GM12878 (cell line): ENCODE measurements around the gene FASTK. TPM values are rescaled to one million over a fixed set of nuclear protein-coding genes. Genes with fewer than 3 reads are reported as not detected.

Source experiments
- ATAC-seq: fragments of 200-7000 bp; cut with Tn5 transposase; 3 replicates; pipeline ENCODE4 v1.9.1; 2020; ENCODE audit warnings: mild to moderate bottlenecking, moderate library complexity
- BruUV-seq: library from RNA; stranded (reverse); fragments of 400-500 nt; replicated peaks from 2 replicates; lab custom pipeline; 2021; lab: Mats Ljungman, UMichigan
- CTCF ChIA-PET: fragments of 300-600 bp; sonication (Branson Sonifier 250); formaldehyde crosslinking; extraction: SDS; loops from one replicate; lab custom pipeline; 2021; ENCODE audit warnings: inconsistent platforms; lab: Yijun Ruan, JAX
- POLR2A ChIA-PET: fragments of 350-600 bp; formaldehyde crosslinking; extraction: SDS; loops from one replicate; lab custom pipeline; 2021; ENCODE audit warnings: inconsistent platforms; lab: Charles Lee
- RAD21 ChIA-PET: fragments of 300-600 bp; sonication (Branson Sonifier 250); formaldehyde crosslinking; loops from one replicate; lab custom pipeline; 2023; ENCODE audit warnings: antibody characterized with exemption; ENCODE audit not compliant: unreplicated experiment; lab: Charles Lee
- SMC1A ChIA-PET: fragments of 300-600 bp; sonication (Branson Sonifier 250); formaldehyde crosslinking; loops from one replicate; lab custom pipeline; 2023; ENCODE audit not compliant: unreplicated experiment, uncharacterized antibody; lab: Charles Lee
- DNase-seq: peaks from one replicate; pipeline ENCODE4 v3.0.0-alpha.2; 2011; ENCODE audit warnings: low read depth, low spot score
- FAIRE-seq: peaks from 3 replicates; lab custom pipeline; 2011; peaks lifted over from hg19 to GRCh38; lab: Jason Lieb, UNC
- H2AFZ ChIP-seq: 2 replicates; pipeline ENCODE4 v1.6.0; 2011; ENCODE audit warnings: low read depth, low read length, control low read depth; ENCODE audit not compliant: control insufficient read depth
- H3K27ac ChIP-seq: 2 replicates; pipeline ENCODE4 v1.5.1; 2011; ENCODE audit warnings: control low read depth; ENCODE audit not compliant: control insufficient read depth, insufficient read depth
- H3K27me3 ChIP-seq, 2 experiments: replicated peaks in 1 of 2; 2 replicates each; pipeline versions ENCODE4 v1.6.0 to v1.6.1; 2011; ENCODE audit warnings: low read length in 1 of 2; ENCODE audit not compliant: control insufficient read depth in 2 of 2, insufficient read depth in 2 of 2
- H3K36me3 ChIP-seq, 2 experiments: 2 replicates each; pipeline ENCODE4 v1.5.1; 2011; ENCODE audit warnings: low read length in 1 of 2; ENCODE audit not compliant: control insufficient read depth in 2 of 2, insufficient read depth in 2 of 2
- H3K4me1 ChIP-seq: 2 replicates; pipeline ENCODE4 v1.6.1; 2011; ENCODE audit warnings: mild to moderate bottlenecking, low read length, moderate library complexity, mixed read lengths; ENCODE audit not compliant: control insufficient read depth, insufficient read depth
- H3K4me2 ChIP-seq: 2 replicates; pipeline ENCODE4 v1.6.0; 2011; ENCODE audit warnings: control low read depth; ENCODE audit not compliant: control insufficient read depth, insufficient read depth
- H3K4me3 ChIP-seq: fragments of 200-600 bp; sonication (generic); 2 replicates; pipeline ENCODE4 v1.5.1; 2016
- H3K79me2 ChIP-seq: 2 replicates; pipeline ENCODE4 v1.6.0; 2011; ENCODE audit warnings: low read length; ENCODE audit not compliant: control insufficient read depth, insufficient read depth
- H3K9ac ChIP-seq: 2 replicates; pipeline ENCODE4 v1.8.0; 2011; ENCODE audit warnings: low read length, control low read depth, mixed read lengths; ENCODE audit not compliant: control insufficient read depth, insufficient read depth
- H3K9me3 ChIP-seq: replicated peaks from 3 replicates; pipeline ENCODE4 v1.5.1; 2011; ENCODE audit warnings: mild to moderate bottlenecking, low read length; ENCODE audit not compliant: control insufficient read depth, insufficient read depth
- H4K20me1 ChIP-seq: 2 replicates; pipeline ENCODE4 v1.6.0; 2011; ENCODE audit not compliant: control insufficient read depth, insufficient read depth
- ASH2L ChIP-seq: fragments of 300-600, 200-600 bp; sonication (generic); IDR thresholded peaks from 2 replicates; pipeline ENCODE4 v1.6.1; 2017; ENCODE audit warnings: low read depth, mild to moderate bottlenecking, borderline replicate concordance
- BHLHE40 ChIP-seq, 2 experiments: fragments of 450-650 bp in 1 of 2; IDR thresholded peaks; 2 replicates each; pipeline ENCODE4 v1.6.1; 2011 to 2017; ENCODE audit warnings: low read depth in 2 of 2, borderline replicate concordance in 1 of 2, improper control_type of control experiment in 1 of 2, low read length in 1 of 2, mild to moderate bottlenecking in 1 of 2
- EP300 ChIP-seq, 2 experiments: fragments of 150-350 bp in 1 of 2; IDR thresholded peaks; 2 replicates each; pipeline ENCODE4 v1.6.1; 2011 to 2012; ENCODE audit warnings: low read depth in 2 of 2, low read length in 2 of 2, borderline replicate concordance in 1 of 2, improper control_type of control experiment in 1 of 2, inconsistent platforms in 1 of 2; ENCODE audit not compliant: control insufficient read depth in 1 of 2
- ETV6 ChIP-seq, 2 experiments: fragments of 450-650 bp in 1 of 2; IDR thresholded peaks in 1 of 2; conservative IDR thresholded peaks in 1 of 2; 2 replicates each; pipeline ENCODE4 v1.6.1; 2014; ENCODE audit warnings: antibody characterized with exemption in 1 of 2, borderline replicate concordance in 1 of 2, low read depth in 1 of 2, mild to moderate bottlenecking in 1 of 2, moderate library complexity in 1 of 2
- FOXM1 ChIP-seq: IDR thresholded peaks from 2 replicates; pipeline ENCODE4 v1.6.1; 2012; ENCODE audit warnings: low read depth, mild to moderate bottlenecking, inconsistent platforms, low read length, moderate library complexity
- HCFC1 ChIP-seq: fragments of 150-350 bp; IDR thresholded peaks from 2 replicates; pipeline ENCODE4 v1.6.1; 2014; ENCODE audit warnings: low read length
- JUNB ChIP-seq: IDR thresholded peaks from 2 replicates; pipeline ENCODE4 v1.6.1; 2016; ENCODE audit warnings: antibody characterized with exemption, mild to moderate bottlenecking
- KDM1A ChIP-seq: fragments of 200-600 bp; sonication (generic); IDR thresholded peaks from 2 replicates; pipeline ENCODE4 v1.6.1; 2016; ENCODE audit warnings: borderline replicate concordance
- MTA2 ChIP-seq: fragments of 450-650 bp; IDR thresholded peaks from 2 replicates; pipeline ENCODE4 v1.6.1; 2016; ENCODE audit warnings: low read depth, mild to moderate bottlenecking, moderate library complexity
- RELB ChIP-seq: fragments of 450-650 bp; IDR thresholded peaks from 2 replicates; pipeline ENCODE4 v1.6.1; 2017; ENCODE audit warnings: low read depth, mild to moderate bottlenecking, moderate library complexity
- SMC3 ChIP-seq: IDR thresholded peaks from 2 replicates; pipeline ENCODE4 v1.6.1; 2011; ENCODE audit warnings: low read length, improper control_type of control experiment, borderline replicate concordance
- SP1 ChIP-seq: IDR thresholded peaks from one replicate; pipeline ENCODE4 v1.6.1; 2011; ENCODE audit warnings: low read depth, low read length
- TCF3 ChIP-seq: IDR thresholded peaks from 2 replicates; pipeline ENCODE4 v1.6.1; 2012; ENCODE audit warnings: low read depth, mild to moderate bottlenecking, low read length, borderline replicate concordance; ENCODE audit not compliant: insufficient read depth
- USF2 ChIP-seq: IDR thresholded peaks from 2 replicates; pipeline ENCODE4 v1.6.1; 2011; ENCODE audit warnings: low read depth, low read length, improper control_type of control experiment, borderline replicate concordance
- WGBS: methylation state at CpG from one replicate; pipeline ENCODE4 v1.1.6; 2016; ENCODE audit warnings: low lambda C conversion rate; ENCODE audit not compliant: insufficient replicate concordance, insufficient coverage; ENCODE audit errors: missing lambda C conversion rate; 5-methylcytosine and 5-hydroxymethylcytosine counted together
- in situ Hi-C: fragments of 300-500 bp; cut with MboI; formaldehyde crosslinking; loops from 9 replicates; pipeline ENCODE4 v1.14.3; 2018; ENCODE audit warnings: mixed read lengths
- intact Hi-C: fragments of 100-400 bp; cut with micrococcal nuclease; formaldehyde crosslinking; loops from one replicate; pipeline ENCODE4 v1.14.2; 2022; ENCODE audit not compliant: unreplicated experiment
- polyA plus RNA-seq, 11 experiments: library from polyadenylated mRNA; depleted of rRNA in 4 of 11; unstranded in 6 of 11; stranded (reverse) in 5 of 11; fragments of >200 nt; fragmentation: Nextera tagmentation in 4 of 11; fragmentation: Illumina TruSeq in 1 of 11; extraction: Ambion mirVana in 4 of 11; extraction: Trizol in 1 of 11; gene quantifications; 1 replicate in 1 of 11; 2 replicates in 10 of 11; pipeline versions ENCODE4 v1.2.1 to v1.2.3, GENCODE V29; 2011 to 2016; ENCODE audit warnings: inconsistent platforms in 2 of 11, missing spikeins in 2 of 11, low read depth in 1 of 11
- total RNA-seq, 4 experiments: library from RNA; depleted of rRNA in 3 of 4; stranded (reverse); fragments of >200 nt in 3 of 4; fragmentation: Illumina TruSeq in 1 of 4; extraction: Trizol in 1 of 4; gene quantifications; 2 replicates each; pipeline versions ENCODE4 v1.2.1 to v1.2.3, GENCODE V29; 2013 to 2021

The FASTK gene
- total and polyA plus RNA-seq, 10 of the 15 experiments (the other 5 are each of a cell fraction or from before 2014, with no cell fraction given) = 0.19 to 102 (median 54.5) TPM

GRCh38 chr7:151066273-151066974 is 14.2 kb downstream of the FASTK start:
- Histone ChIP-seq H3K36me3 (peaks cover 11 to 23% of the 10 kb centered on the region in 2 experiments; a peak in 3 of 4 replicates), H2AFZ (no peak overlapping the region), H3K4me1 (no peaks in the 10 kb centered on the region), H3K9me3 (no peaks in the 10 kb centered on the region), H3K4me3 (no peak overlapping the region), H3K9ac (no peak overlapping the region), H3K27ac (no peak overlapping the region), H3K4me2 (no peak overlapping the region), H3K27me3 (no peaks in the 10 kb centered on the region), H3K79me2 (peaks cover 4% of the 10 kb centered on the region), H4K20me1 (no peaks in the 10 kb centered on the region)
- no peak for ATAC-seq
- intact Hi-C loops = no loop called here
- CTCF ChIA-PET = no interaction called here
- RAD21 ChIA-PET = no interaction called here
- in situ Hi-C loops = no loop called here
- 99% methylated on average over 29 of the region's 39 CpGs for WGBS
- BruUV-seq = no TSS peak
- no peak for FAIRE-seq
- SMC1A ChIA-PET = no interaction called here
- no peak for DNase-seq
- TF ChIP-seq HCFC1 = no peak
- POLR2A ChIA-PET = interaction anchor here (0.6 kb wide), 1 partner anchor 32 kb away, joined by 3 read pairs; no protein-coding TSS in a partner anchor

- no peaks in the 10 kb centered on the region for H3K27me3 ChIP-seq
- WGBS = 87% methylated on average over 14 of the region's 14 CpGs
- FAIRE-seq = no peak
- TF ChIP-seq RELB (no peak), ASH2L (no peak), JUNB (no peak), ETV6 (conservative IDR thresholded peaks at IDR 0.05 in 1 of 2, IDR thresholded peaks at IDR 0.05 in 1 of 2; ENCODE audit: borderline replicate concordance in 1 of 2, low read depth in 1 of 2) (no peak), USF2 (no peak), SMC3 (no peak), TCF3 (no peak), SP1 (no peak), KDM1A (no peak), FOXM1 (no peak), BHLHE40 (IDR thresholded peaks at IDR 0.05; ENCODE audit: borderline replicate concordance in 1 of 2, low read depth in 2 of 2, low read length in 1 of 2) (no peak), MTA2 (no peak), EP300 (IDR thresholded peaks at IDR 0.05; ENCODE audit: borderline replicate concordance in 1 of 2, control insufficient read depth in 1 of 2, low read depth in 2 of 2, low read length in 2 of 2) (no peak)
These were observed 15.1 kb downstream of the FASTK start for GRCh38 chr7:151065516-151065915.

More at GRCh38 chr7:151065516-151065915, 15.1 kb downstream of the FASTK start:
- no TSS peak for BruUV-seq
- no peak overlapping the region for H3K4me3 ChIP-seq
- in situ Hi-C loops = no loop called here
- intact Hi-C loops = no loop called here
- no peaks in the 10 kb centered on the region for H3K9me3 ChIP-seq
- peaks cover 7% of the 10 kb centered on the region for H3K4me1 ChIP-seq
- no peak overlapping the region for H2AFZ ChIP-seq
- ChIA-PET RAD21 (no interaction called here), SMC1A (no interaction called here), POLR2A (no interaction called here), CTCF (no interaction called here)
- H3K4me2 ChIP-seq = no peak overlapping the region
- H3K27ac ChIP-seq = no peak overlapping the region
- ATAC-seq = no peak
- H3K9ac ChIP-seq = no peak overlapping the region
- DNase-seq = no peak
- peaks cover 13% of the 10 kb centered on the region for H3K79me2 ChIP-seq
- no peaks in the 10 kb centered on the region for H4K20me1 ChIP-seq
- H3K36me3 ChIP-seq = peaks cover 11 to 16% of the 10 kb centered on the region in 2 experiments; a peak in 3 of 4 replicates
